Activated effector memory CD4-positive, alpha-beta T cell treated with Interleukin-2 at 50 U/mL for 16 hours (primary cell): ENCODE measurements around the gene INHBE.
"Not testable (repeated sequence)": the region's sequence is repeated elsewhere in the genome, so short reads cannot be mapped to it uniquely, and the experiment has no call there.

Source experiments
- DNase-seq: peaks from one replicate; pipeline ENCODE4 v3.0.0-alpha.2; 2020

Gene INHBE

DNA sequence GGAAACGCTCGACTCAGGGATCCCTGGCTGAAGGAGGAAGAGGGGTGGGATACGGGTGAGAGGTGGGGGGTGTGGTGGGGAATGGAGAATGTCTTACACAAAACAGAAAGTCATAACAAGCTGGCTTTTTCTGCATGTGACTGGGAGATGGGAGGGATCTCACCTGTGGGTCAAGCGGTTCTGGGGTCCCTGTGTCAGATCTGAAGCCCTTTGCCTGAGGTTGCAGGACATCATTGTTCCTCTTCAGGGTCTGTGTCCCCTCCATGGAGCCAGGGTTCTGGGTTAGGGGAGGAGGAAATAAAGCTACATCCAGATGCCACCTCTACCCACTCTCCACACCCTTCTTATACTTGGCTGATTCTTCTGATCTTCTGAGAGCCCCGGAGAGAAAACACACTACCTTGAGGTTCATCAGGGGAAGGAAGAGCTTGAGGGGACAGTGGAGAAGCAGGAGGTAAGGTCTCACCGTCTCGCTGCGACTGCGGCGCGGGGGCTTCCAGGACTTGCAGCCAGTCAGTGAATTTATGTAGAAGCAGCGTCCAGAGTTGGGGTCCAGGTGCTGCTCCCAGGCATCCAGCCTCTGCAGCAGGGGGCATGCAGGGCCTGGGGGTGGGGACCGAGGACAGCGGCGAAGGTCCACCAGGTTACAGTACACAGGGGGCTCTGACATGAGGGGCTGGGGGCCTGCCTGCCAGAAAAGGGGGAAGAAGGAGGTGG is 22.0 kb downstream of the INHBE start:
- no peak for DNase-seq

DNA sequence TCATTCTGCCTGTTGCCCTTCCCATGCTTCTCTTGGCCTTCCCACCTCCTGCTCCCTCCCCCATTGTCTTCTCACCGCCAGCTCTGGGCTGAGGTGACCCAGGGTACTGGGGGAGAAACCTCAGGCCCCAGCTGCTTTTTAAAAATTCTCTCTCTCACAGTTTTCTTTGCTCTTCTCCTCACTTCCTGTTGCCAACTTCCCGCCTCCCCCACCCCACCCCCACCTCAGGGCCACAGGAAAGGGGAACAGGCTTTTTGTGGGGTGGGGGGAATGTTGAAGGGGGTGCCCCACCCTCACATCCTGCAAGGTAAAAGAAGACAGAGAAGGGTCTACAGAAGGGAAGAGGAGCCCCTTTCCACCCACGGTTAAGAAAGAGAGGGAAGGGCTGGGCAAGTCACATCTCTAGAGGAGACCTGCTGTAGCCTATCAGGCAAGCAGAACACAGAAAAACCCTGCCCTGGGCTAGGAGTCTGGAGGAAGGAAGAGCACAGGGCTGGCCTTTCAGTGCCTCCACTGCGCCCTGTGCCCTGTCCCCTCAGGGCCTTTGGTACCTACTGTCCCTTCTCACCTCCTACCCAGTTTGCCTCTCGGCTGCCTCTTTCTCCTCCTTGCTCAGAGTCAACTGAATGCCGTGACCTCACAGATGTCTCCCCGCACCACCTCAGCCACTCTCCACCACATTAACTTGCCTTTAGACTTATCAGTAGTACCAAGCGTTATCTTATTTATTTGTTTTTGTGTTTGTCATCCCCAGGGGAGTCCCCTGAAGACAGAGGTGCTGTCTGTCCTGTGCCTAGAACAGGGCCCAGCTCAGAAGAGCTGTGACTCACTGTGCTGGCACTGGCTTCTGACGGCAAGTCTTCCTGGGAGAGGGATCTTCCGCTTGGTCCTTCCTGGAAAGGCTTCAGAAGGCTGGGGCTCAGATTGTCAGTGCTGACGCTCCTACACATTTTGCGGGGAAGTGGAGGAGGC is 22.9 kb downstream of the INHBE start:
- DNase-seq = no peak

DNA sequence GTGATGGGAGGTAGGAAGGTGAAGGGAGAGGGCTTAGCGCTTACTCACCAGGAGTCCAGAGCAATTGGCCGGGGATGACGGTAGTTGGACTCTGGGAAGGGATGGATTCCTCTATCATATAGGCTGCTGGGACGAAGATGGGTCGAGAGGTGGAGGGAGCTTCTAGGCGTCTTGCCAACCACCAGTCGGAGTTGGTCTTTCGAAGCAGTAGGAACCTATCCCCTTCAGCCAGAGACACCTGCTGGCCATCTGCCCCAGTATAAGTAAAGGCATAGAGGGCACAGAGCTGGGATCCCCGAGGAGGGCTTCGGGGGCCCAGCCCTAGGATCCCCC is 23.9 kb downstream of the INHBE start:
- no peak for DNase-seq

DNA sequence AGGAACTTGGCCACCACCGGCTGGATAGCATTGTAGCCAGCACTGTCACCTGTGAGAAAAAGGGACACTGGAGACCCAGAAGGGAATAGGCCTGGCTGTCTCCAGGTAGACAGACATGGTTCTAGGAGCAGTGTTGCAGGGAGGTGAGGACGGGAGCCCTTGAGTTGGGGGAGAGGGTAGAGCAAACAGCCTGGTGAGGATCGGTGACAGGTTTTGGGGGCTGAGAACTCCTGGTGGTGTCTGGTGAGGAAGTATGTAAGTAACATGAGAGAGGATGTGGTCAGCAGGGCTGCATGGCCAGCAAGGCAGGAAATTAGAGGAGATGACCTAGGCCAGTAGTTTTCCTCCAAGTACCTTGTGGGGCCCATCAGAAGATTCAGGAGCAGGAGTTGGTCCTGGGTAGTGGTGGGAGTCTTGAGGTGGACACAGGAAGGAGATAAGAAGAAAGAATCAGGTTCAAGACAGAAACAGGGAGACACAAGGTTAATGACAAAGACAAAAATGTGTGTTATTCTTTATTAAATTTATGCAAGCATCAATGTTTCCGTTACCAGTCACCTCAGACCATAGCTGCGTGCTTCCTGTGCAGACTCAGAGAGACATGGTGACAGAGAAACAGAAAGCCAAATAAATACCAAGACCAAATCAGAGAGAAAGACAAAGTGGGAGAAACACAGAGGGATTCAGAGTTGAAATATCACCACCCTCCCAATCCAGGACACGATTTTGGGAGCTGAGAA is 24.4 kb downstream of the INHBE start, which contains the start of gene ARHGAP9:
Gene ARHGAP9, minus strand, starts transcription at position 491 of the 740 bp plus-strand sequence. Its CDS starts 460 bp downstream, at position 31.
- DNase-seq = no peak

DNA sequence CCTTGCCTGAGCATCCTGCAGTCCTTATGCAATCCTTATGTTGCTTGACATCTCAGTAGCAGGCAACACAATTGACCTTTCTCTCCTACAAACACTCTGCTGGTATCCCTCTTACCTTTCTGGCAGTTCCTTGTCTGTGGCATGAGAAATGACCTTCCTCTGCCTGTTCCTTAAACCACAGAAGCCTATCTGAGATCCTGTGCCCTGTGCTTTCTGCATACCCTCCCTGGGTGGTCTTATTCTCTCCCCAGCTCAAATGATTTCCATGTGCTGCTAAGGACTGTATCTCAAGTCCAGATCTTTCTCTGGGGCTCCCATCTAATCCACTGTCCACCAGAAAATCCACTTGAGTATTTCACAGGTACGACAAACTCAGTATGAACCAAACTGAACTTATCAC is 26.6 kb downstream of the INHBE start:
- no peak for DNase-seq

DNA sequence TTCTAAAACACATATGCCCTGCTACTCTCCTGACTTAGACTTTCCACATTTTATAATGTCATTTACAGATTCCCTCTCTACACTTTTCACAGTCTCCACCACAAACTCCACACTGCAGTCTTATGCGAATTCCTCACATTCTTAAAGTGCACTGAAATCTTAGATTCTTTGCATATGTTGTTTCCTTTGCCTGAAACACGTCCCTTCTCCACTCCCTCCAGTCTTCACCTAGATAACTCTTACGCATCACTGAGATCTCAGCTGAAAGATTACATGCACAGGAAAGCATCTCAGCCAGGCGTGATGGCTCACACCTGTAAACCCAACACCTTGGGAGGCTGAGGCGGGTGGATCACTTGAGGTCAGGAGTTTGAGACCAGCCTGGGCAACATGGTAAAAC is 28.4 kb downstream of the INHBE start:
- no peak for DNase-seq

DNA sequence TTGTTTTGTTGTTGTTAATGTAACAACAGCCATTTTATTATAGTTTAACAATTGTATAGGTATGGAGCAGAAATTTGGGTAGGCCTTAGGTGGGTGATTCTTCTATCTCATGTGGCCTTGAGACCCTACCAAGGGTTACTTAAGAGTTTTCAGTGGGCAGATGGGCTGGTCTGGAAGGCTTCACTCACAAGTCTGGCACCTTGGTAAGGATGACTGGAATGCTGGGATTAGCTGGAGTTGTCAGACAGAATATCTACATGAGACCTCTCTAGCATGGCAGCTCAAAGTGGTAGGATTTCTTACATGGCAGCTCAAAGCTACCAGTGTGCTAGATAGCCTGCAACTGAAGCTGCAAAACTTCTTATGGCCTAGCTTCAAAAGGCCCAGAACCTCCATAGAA is 30.6 kb downstream of the INHBE start:
- no peak for DNase-seq

DNA sequence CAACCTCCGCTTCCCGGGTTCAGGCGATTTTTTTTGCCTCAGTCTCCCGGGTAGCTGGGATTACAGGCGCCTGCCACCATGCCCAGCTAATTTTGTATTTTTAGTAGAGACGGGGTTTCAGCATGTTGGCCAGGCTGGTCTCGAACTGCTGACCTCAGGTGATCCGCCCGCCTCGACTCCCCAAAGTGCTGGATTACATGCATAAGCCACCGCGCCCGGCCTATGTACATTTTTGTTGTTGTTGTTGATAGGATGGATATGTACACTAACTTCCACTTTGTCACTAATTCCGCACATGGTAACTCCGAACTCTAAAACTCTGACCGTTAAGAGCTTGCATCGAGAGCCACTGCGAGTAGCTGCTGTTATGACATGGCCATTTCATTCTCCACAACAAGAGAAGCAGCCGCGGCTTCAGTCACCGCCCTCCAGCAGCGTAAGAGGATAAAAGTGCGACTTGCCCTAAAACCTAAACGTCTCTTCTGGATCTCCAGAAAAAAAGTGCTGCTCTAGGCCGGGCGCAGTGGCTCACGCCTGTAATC is 32.0 kb downstream of the INHBE start:
- no peak for DNase-seq

DNA sequence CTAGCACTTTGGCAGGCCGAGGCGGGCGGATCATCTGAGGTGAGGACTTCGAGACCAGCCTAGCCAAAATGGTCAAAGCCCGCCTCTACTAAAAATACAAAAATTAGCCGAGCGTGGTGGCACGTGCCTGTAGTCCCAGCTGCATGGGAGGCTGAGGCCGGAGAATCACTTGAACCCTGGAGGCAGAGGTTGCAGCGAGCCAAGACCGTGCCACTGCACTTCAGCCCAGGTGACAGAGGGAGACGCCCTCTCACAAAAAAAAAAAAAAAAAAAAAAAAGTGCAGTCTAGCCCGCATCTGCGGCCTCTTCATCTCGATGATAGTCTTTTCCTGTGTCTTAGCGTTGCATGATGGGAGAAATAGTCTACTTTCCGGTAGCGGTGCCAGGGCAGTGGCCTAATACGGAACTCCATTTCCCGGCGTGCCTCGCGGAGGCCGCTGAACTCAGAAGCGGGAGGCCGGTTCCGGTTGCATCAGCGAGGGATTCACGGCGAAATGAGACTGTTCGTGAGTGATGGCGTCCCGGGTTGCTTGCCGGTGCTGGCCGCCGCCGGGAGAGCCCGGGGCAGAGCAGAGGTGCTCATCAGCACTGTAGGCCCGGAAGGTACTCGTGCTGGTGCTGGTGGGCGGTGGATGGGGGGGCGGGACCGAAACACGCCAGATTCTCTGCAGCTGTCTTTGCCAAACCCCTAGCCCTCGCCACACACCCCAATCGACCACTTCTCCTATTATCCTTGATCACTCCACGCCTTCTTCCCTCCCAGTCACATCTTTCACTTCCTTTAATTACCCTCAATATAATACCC is 32.7 kb downstream of the INHBE start, which contains the start of gene MARS1:
Gene MARS1, plus strand, starts transcription at position 472 of the 805 bp plus-strand sequence. Its CDS starts 23 bp downstream, at position 495.
- peak; percentile 89 for DNase-seq

DNA sequence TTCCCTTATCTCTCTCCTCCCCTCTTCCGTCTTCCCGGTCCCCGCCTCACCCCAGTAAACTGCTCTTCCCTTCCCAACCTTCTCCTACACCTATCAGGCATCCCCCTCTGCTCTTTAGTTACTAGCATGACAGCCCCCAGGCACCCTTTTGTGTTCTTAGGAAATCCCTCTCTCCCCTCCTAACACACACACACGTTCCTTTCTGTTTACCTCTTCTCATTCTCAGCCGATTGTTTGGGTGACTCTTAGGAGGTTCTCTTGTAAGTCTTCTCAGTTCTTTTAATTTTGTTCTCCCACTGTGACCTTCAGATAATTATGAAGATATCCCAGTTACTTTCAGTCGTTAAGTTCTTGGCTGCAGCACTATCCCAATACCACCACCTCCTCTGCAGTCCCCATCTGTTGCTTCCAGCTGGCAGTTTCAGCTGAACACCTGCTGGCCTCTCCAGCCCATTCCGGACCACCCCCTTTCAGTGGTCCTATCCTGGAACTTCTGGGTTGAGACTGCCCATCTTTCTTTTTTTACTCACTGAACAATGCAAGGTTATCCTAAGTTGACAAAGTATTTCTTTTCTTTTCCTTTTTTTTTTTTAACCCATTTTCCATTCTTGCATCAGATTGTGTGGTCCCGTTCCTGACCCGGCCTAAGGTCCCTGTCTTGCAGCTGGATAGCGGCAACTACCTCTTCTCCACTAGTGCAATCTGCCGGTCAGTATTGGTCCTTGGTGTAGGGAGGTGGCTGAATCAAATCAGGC is 33.5 kb downstream of the INHBE start:
- no peak for DNase-seq

DNA sequence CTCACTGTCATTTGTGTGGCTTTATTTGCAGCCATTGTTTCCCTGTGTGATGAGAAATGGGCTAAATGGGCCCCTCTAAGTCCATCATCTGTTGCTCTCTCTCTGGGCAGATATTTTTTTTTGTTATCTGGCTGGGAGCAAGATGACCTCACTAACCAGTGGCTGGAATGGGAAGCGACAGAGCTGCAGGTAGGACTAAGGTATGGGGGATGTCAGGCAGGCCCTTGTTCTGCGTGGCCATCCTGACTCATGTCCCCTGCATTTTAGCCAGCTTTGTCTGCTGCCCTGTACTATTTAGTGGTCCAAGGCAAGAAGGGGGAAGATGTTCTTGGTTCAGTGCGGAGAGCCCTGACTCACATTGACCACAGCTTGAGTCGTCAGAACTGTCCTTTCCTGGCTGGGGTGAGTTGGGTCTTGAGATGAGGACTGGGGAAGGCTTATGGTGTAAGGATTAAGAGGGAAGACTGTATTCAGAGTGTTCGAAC is 34.1 kb downstream of the INHBE start:
- no peak for DNase-seq

DNA sequence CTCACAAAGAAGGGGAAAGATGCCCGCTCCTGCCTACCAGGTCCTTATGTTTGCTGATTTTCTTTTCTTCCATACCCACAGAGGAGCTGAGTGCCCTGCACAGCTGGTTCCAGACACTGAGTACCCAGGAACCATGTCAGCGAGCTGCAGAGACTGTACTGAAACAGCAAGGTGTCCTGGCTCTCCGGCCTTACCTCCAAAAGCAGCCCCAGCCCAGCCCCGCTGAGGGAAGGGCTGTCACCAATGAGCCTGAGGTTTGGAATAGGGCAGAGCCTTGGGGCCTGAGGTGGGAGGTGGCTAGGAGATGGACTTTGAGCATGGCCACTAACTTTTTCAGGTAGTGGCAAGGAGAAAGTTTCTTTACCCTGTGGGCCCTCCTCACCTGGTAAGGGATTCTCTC is 35.0 kb downstream of the INHBE start:
- no peak for DNase-seq

DNA sequence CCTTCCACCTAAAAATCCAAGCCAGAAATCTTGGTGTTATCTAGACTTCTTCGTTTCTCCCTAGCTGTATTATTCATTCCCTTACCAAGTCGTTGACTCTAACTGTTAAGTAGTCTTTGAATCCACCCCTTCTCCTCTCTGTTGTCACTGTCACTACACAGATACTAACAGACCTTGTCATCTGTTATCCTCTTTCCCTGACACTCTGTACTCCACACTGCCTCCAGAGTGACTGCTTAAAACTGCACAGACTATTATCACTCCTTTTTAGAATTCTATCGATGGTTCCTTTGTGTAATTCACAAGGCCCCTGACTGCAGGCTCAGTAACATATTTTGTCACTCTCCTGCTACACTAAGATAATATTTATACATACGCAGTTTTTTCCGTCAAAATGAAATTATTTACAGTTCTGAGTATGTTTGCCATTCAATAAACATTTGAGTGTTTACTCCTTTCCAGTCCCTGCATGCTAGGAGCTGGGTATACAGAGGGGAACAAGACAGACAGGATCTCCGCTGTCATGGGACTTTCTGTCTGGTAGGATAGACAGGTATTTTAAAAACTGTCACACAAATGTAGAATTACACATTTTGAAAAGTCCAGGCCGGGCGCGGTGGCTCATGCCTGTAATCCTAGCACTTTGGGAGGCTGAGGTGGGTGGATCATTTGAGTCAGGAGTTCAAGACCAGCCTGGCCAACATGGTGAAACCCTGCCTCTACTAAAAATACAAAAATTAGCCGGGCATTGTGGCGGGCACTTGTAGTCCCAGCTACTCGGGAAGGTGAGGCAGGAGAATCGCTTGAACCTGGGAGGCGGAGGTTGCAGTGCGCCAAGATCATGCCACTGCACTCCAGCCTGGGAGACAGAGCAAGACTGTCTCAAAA is 36.5 kb downstream of the INHBE start:
- DNase-seq = no peak

DNA sequence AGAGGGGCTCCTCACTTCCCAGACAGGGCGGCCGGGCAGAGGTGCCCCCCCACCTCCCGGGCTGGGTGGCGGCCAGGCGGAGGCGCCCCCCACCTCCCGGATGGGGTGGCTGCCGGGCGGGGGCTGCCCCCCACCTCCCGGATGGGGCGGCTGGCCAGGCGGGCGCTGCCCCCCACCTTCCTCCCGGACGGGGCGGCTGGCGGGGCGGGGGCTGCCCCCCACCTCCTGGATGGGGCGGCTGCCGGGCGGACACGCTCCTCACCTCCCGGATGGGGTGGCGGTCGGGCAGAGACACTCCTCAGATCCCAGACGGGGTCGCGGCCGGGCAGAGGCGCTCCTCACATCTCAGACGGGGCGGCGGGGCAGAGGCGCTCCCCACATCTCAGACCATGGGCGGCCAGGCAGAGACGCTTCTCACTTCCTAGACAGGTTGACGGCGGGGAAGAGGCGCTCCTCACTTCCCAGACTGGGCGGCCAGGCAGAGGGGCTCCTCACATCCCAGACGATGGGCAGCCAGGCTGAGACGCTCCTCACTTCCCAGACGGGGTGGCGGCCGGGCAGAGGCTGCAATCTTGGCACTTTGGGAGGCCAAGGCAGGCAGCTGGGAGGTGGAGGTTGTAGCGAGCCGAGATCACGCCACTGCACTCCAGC is 40.1 kb downstream of the INHBE start:
- DNase-seq = not testable (repeated sequence)

DNA sequence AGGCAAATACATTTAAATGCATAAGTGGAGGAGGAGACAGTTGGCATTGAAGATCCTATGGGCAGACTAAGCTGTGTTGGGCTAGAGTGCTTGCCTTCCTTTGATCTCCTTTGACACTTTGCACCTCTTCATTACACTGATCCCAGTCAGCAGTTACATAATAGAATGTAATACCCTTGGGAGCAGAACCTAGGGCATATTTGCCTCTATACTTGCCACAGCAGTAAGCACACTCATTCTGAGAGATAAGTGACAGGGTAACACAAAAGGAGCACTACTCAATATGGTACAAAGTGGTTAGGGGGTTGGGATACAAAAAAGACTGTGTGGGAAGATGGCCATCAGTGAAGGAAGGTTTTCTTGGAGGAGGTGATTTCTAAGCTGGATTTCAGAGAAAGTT is 41.7 kb downstream of the INHBE start:
- no peak for DNase-seq

DNA sequence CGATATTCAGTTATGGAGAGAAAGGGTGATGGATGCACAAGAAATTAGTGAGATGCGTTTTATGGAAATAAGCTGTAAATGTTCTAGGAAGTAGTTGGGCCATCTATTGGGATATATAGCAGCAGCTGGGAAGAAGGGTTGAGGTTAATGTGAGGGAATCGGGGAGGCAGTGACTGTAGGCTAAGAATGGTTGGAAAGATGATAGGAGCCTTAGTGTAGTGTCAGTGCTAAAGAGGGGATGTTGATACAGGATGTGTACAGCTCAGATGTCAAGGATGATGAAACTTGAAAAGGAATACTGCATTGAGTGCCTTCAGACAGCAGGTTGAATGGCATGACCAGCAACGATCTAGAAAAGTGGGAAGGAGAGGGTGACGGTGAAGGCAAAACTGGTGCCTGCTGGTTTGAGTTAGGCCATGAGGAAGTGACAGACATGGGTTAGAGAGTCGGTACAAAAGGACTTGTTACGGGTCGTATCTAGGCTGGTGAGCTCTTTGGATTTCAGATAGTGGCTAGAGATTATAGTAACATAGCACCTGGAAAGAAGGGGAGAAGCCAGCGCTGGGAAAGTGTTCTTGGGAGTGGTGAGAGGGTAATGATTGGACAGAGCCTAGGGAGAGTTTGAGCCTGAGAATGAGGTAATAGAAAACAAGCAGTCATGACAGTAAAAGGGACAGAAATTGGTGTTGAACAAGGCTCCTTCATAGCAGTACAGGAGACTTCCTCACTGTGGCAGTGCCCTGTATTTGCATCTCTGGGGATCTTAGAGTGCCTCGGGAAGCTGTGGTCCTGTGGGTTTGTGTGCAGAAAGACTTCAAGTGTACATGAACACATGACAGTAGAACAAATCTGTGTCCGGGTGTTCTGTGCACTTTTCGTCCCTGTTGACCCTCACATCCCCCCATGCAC is 42.4 kb downstream of the INHBE start:
- DNase-seq = no peak

DNA sequence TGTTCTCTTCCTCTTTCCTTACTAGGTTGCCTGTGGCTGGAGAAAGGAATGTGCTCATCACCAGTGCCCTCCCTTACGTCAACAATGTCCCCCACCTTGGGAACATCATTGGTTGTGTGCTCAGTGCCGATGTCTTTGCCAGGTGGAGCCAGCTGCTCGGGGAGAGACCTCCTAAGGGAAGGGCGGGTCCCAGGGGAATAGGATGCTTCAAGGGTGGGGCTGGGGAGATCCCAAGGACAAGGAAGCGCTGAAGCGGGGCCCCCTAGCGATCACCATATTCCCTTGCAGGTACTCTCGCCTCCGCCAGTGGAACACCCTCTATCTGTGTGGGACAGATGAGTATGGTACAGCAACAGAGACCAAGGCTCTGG is 43.0 kb downstream of the INHBE start:
- no peak for DNase-seq

DNA sequence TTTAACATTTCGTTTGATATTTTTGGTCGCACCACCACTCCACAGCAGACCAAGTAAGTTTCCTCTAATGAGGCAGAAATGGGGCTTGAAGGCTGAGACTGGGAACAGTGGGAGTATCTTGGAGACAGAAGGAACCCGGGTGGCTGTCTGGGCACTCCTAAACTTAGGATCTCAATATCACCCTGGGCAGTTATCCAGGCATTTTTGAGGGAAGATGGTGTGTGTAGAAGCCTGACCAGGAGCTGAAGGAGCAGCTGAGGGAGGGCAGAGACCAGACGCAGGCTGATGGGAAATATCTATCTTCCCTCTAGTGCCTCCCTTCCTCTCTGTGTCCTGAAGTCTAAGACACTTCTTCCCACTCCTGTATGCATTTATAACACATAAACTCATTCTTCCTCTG is 43.5 kb downstream of the INHBE start:
- DNase-seq = no peak

DNA sequence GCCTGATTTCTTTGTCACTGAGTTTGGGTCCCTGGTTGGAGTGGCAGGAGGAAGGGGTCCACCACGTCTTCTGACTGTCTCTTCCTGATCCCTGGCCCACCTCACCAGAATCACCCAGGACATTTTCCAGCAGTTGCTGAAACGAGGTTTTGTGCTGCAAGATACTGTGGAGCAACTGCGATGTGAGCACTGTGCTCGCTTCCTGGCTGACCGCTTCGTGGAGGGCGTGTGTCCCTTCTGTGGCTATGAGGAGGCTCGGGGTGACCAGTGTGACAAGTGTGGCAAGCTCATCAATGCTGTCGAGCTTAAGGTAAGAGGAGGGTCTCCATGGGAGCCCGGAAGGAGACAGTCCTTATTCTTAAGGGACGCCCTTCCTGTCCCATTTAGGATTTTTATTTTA is 45.1 kb downstream of the INHBE start:
- DNase-seq = no peak
